ENCODE results near the gene NFYA.

NFYA gene

GRCh38 chr6:41072836-41073202 lies at the start of gene NFYA:
Gene NFYA, plus strand, starts transcription at chr6:41072974. Its CDS starts 6,116 bp downstream, at chr6:41079090.
- TF ChIP-seq CTCF (IDR thresholded peaks at IDR 0.05; ENCODE audit: insufficient read depth, low read depth, low read length, missing control alignments), result no peak
- DNase-seq (ENCODE audit: low read depth), result no peak
- H3K4me3 ChIP-seq (ENCODE audit: low read depth, low read length), result peak within 1 kb of the TSS; percentile 99

GRCh38 chr6:41023114-41023513 lies 49.7 kb upstream of the NFYA start:
- no peak for DNase-seq (ENCODE audit: low read depth)
- no peak overlapping the region for H3K4me3 ChIP-seq (ENCODE audit: low read depth, low read length)
- TF ChIP-seq CTCF (IDR thresholded peaks at IDR 0.05; ENCODE audit: insufficient read depth, low read depth, low read length, missing control alignments), result no peak

- no peak for TF ChIP-seq CTCF (IDR thresholded peaks at IDR 0.05; ENCODE audit: insufficient read depth, low read depth, low read length, missing control alignments)
- H3K4me3 ChIP-seq (ENCODE audit: low read depth, low read length), result no peak overlapping the region
- DNase-seq (ENCODE audit: low read depth), result no peak
These were observed 46.7 kb upstream of the NFYA start for GRCh38 chr6:41025966-41026530.

GRCh38 chr6:41027241-41027640 lies 45.5 kb upstream of the NFYA start:
- TF ChIP-seq CTCF (IDR thresholded peaks at IDR 0.05; ENCODE audit: insufficient read depth, low read depth, low read length, missing control alignments), result no peak
- no peak overlapping the region for H3K4me3 ChIP-seq (ENCODE audit: low read depth, low read length)
- DNase-seq (ENCODE audit: low read depth), result no peak

- H3K4me3 ChIP-seq (ENCODE audit: low read depth, low read length), result peak overlapping the region; percentile 53
- peak; percentile 73 for DNase-seq (ENCODE audit: low read depth)
- TF ChIP-seq CTCF (IDR thresholded peaks at IDR 0.05; ENCODE audit: insufficient read depth, low read depth, low read length, missing control alignments), result peak; percentile 97
These were observed 44.8 kb upstream of the NFYA start for GRCh38 chr6:41027799-41028560.

- no peak for TF ChIP-seq CTCF (IDR thresholded peaks at IDR 0.05; ENCODE audit: insufficient read depth, low read depth, low read length, missing control alignments)
- H3K4me3 ChIP-seq (ENCODE audit: low read depth, low read length), result peak overlapping the region; percentile 53
- no peak for DNase-seq (ENCODE audit: low read depth)
These were observed 44.0 kb upstream of the NFYA start for GRCh38 chr6:41028561-41029412.

Data from GM12865 (cell line).